H9 (cell line): Measurements from ENCODE around the gene HS6ST1. TPM values are rescaled to one million over a fixed set of nuclear protein-coding genes. Genes with fewer than 3 reads are reported as not detected.
A peak's percentile ranks its signal among the peaks of the same experiment; 100 is the strongest.

Source experiments
- DNase-seq: peaks from one replicate; pipeline ENCODE4 v3.0.0-alpha.2; 2017
- H2AFZ ChIP-seq: one replicate; pipeline ENCODE4 v1.6.1; 2013; ENCODE audit warnings: mild to moderate bottlenecking, low read length, control low read depth, moderate library complexity
- H2AK5ac ChIP-seq: 2 replicates; pipeline ENCODE4 v1.6.1; 2013; ENCODE audit warnings: low read length, control low read depth, mixed read lengths; ENCODE audit not compliant: insufficient read length
- H2BK120ac ChIP-seq: one replicate; pipeline ENCODE4 v1.6.1; 2013; ENCODE audit warnings: low read depth, mild to moderate bottlenecking, low read length, control low read depth, inconsistent platforms; ENCODE audit not compliant: poor library complexity, severe bottlenecking
- H2BK12ac ChIP-seq: 2 replicates; pipeline ENCODE4 v1.6.1; 2013; ENCODE audit warnings: low read length, control low read depth, mixed read lengths, low read depth; ENCODE audit not compliant: insufficient read length
- H2BK15ac ChIP-seq: 2 replicates; pipeline ENCODE4 v1.6.1; 2013; ENCODE audit warnings: low read depth, low read length, control low read depth
- H2BK20ac ChIP-seq: one replicate; pipeline ENCODE4 v1.6.1; 2013; ENCODE audit warnings: low read depth, mild to moderate bottlenecking, low read length, control low read depth, inconsistent platforms; ENCODE audit not compliant: poor library complexity, severe bottlenecking
- H2BK5ac ChIP-seq: 2 replicates; pipeline ENCODE4 v1.6.1; 2013; ENCODE audit warnings: low read length, control low read depth, mixed read lengths; ENCODE audit not compliant: insufficient read length
- H3K14ac ChIP-seq: 2 replicates; pipeline ENCODE4 v1.6.1; 2013; ENCODE audit warnings: low read length, control low read depth; ENCODE audit not compliant: insufficient read depth
- H3K18ac ChIP-seq: 2 replicates; pipeline ENCODE4 v1.6.1; 2013; ENCODE audit warnings: low read depth, mild to moderate bottlenecking, mixed read lengths, low read length, control low read depth; ENCODE audit not compliant: insufficient read length
- H3K23ac ChIP-seq: 2 replicates; pipeline ENCODE4 v1.6.1; 2013; ENCODE audit warnings: low read length, control low read depth, mixed read lengths, low read depth; ENCODE audit not compliant: insufficient read length
- H3K23me2 ChIP-seq: 2 replicates; pipeline ENCODE4 v1.6.1; 2013; ENCODE audit warnings: low read depth, mild to moderate bottlenecking, mixed read lengths, low read length, control low read depth; ENCODE audit not compliant: insufficient read length, poor library complexity, severe bottlenecking
- H3K27ac ChIP-seq: 2 replicates; pipeline ENCODE4 v1.5.1; 2013; ENCODE audit warnings: low read length, control low read depth, mixed read lengths, low read depth; ENCODE audit not compliant: insufficient read length
- H3K27me3 ChIP-seq: 2 replicates; pipeline ENCODE4 v1.6.1; 2013; ENCODE audit warnings: low read length, control low read depth, inconsistent platforms; ENCODE audit not compliant: insufficient read depth
- H3K4ac ChIP-seq: 2 replicates; pipeline ENCODE4 v1.6.1; 2013; ENCODE audit warnings: low read depth, mild to moderate bottlenecking, control low read depth, inconsistent platforms, low read length, moderate library complexity
- H3K4me1 ChIP-seq: 2 replicates; pipeline ENCODE4 v1.6.1; 2013; ENCODE audit warnings: low read length, control low read depth, inconsistent platforms; ENCODE audit not compliant: insufficient read depth
- H3K4me2 ChIP-seq: 2 replicates; pipeline ENCODE4 v1.6.1; 2013; ENCODE audit warnings: low read length, control low read depth, mixed read lengths; ENCODE audit not compliant: insufficient read length, insufficient read depth
- H3K56ac ChIP-seq: 2 replicates; pipeline ENCODE4 v1.6.1; 2013; ENCODE audit warnings: low read depth, mild to moderate bottlenecking, mixed read lengths, low read length, control low read depth; ENCODE audit not compliant: insufficient read length
- H3K79me1 ChIP-seq: 2 replicates; pipeline ENCODE4 v1.6.1; 2013; ENCODE audit warnings: low read depth, mild to moderate bottlenecking, moderate library complexity, low read length, control low read depth, inconsistent platforms; ENCODE audit not compliant: insufficient read depth, poor library complexity, severe bottlenecking
- H3K79me2 ChIP-seq: 2 replicates; pipeline ENCODE4 v1.6.1; 2013; ENCODE audit warnings: low read length, control low read depth, inconsistent platforms; ENCODE audit not compliant: insufficient read depth
- H3K9ac ChIP-seq: 2 replicates; pipeline ENCODE4 v1.6.1; 2013; ENCODE audit warnings: low read length, control low read depth, mixed read lengths; ENCODE audit not compliant: insufficient read length; ENCODE audit errors: extremely low read depth
- H3K9me3 ChIP-seq: one replicate; pipeline ENCODE4 v1.6.1; 2013; ENCODE audit warnings: low read depth, low read length, inconsistent platforms; ENCODE audit not compliant: control insufficient read depth
- H3T11ph ChIP-seq: one replicate; pipeline ENCODE4 v1.6.1; 2013; ENCODE audit warnings: mild to moderate bottlenecking, low read length, control low read depth, inconsistent platforms
- H4K20me1 ChIP-seq: one replicate; pipeline ENCODE4 v1.6.1; 2013; ENCODE audit not compliant: control insufficient read depth, insufficient read length, insufficient read depth
- H4K5ac ChIP-seq: 2 replicates; pipeline ENCODE4 v1.6.1; 2013; ENCODE audit warnings: low read depth, mild to moderate bottlenecking, mixed read lengths, low read length, control low read depth; ENCODE audit not compliant: insufficient read length
- H4K8ac ChIP-seq: replicated peaks from 2 replicates; pipeline ENCODE4 v1.6.1; 2013; ENCODE audit warnings: low read length, control low read depth, mixed read lengths, low read depth; ENCODE audit not compliant: insufficient read length
- H4K91ac ChIP-seq: 2 replicates; pipeline ENCODE4 v1.6.1; 2013; ENCODE audit warnings: low read depth, mild to moderate bottlenecking, moderate library complexity, mixed read lengths, low read length, control low read depth; ENCODE audit not compliant: insufficient read length
- H3K27ac Mint-ChIP-seq, 3 experiments: 2 replicates in 2 of 3; 3 replicates in 1 of 3; pipeline ENCODE4 v1.8.0; 2020 to 2021; ENCODE audit warnings: mixed read lengths in 3 of 3, mild to moderate bottlenecking in 1 of 3, moderate library complexity in 1 of 3
- H3K27me3 Mint-ChIP-seq: 2 replicates; pipeline ENCODE4 v1.8.0; 2021; ENCODE audit warnings: low read depth, mild to moderate bottlenecking, moderate library complexity, mixed read lengths
- H3K36me3 Mint-ChIP-seq, 3 experiments: 2 replicates in 2 of 3; 3 replicates in 1 of 3; pipeline ENCODE4 v1.8.0; 2020 to 2021; ENCODE audit warnings: low read depth in 3 of 3, mixed read lengths in 3 of 3; ENCODE audit not compliant: insufficient read depth in 1 of 3
- H3K4me1 Mint-ChIP-seq, 2 experiments: 2 replicates each; pipeline ENCODE4 v1.8.0; 2020; ENCODE audit warnings: mixed read lengths in 2 of 2
- H3K4me3 Mint-ChIP-seq, 2 experiments: 2 replicates in 1 of 2; 3 replicates in 1 of 2; pipeline ENCODE4 v1.8.0; 2020 to 2021; ENCODE audit warnings: mild to moderate bottlenecking in 2 of 2, mixed read lengths in 2 of 2, moderate library complexity in 1 of 2
- H3K9me3 Mint-ChIP-seq, 2 experiments: 2 replicates in 1 of 2; 3 replicates in 1 of 2; pipeline ENCODE4 v1.8.0; 2020; ENCODE audit warnings: mild to moderate bottlenecking in 2 of 2, mixed read lengths in 2 of 2, moderate library complexity in 1 of 2
- WGBS: extraction: QIAGEN DNeasy Blood & Tissue Kit; methylation state at CpG from one replicate; pipeline ENCODE4 v1.1.7; 2013; ENCODE audit warnings: missing lambda C conversion rate, low lambda C conversion rate, mixed read lengths; ENCODE audit not compliant: insufficient read length; ENCODE audit errors: extremely low coverage; 5-methylcytosine and 5-hydroxymethylcytosine counted together
- total RNA-seq: library from RNA; stranded (reverse); gene quantifications from 2 replicates; pipeline ENCODE4 v1.2.1, GENCODE V29; 2021
- TF ChIP-seq, protein P1 (sequence below): fragments of 200-600 bp; sonication (generic); conservative IDR thresholded peaks from 3 replicates; pipeline ENCODE4 v1.8.0; 2021; ENCODE audit warnings: antibody characterized with exemption, mild to moderate bottlenecking

Gene HS6ST1
- total RNA-seq, 1 experiment from 2014 or later: 60.2 TPM

DNA sequence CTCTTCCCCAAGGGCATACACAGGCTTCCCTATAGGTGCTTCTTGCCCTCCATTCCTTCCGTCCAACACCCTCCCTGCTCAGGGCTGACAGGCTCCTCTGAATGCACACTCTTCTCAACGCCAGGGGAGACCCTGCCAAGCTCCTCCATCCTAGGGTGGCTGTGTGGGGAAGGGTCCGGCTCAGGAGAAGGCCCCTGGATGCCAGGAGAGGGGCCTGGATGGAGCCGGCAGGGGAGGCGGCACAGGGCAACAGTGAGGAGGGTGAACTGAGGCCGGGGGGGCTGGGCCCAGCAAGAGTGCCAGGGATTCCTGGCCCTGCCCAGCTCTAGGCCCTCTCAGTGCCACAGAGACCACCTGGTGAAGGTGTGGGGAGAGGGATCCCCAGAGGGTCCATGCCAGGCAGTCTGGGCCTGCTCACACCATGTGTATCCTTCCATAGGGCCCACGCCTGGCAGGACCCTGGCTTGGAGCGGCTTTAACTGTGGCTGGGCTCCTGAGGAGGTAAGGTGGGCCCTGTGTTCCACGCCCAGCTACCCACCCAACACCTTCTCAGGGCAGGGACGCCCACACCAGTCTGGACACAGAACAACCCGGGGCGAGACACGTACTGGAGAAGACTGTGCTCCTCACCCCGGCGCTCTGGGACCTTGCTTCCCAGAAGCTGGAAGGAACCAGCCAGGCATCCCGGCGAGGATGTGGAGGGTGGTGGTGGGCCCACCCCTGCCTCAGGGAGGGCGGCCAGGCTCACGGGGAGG is 26.6 kb downstream of the HS6ST1 start:
- no peak overlapping the region for H3K4me2 ChIP-seq
- no peaks in the 10 kb centered on the region for H3K23me2 ChIP-seq
- no peak overlapping the region for H2AK5ac ChIP-seq
- peaks cover 18% of the 10 kb centered on the region; the same call in 1 of the 2 replicates for H3K4me1 ChIP-seq
- H4K8ac ChIP-seq: no peak overlapping the region
- no peak overlapping the region for H3K23ac ChIP-seq
- H3K27ac Mint-ChIP-seq: peak overlapping the region in 1 of 3 experiments; percentile 35; a peak in 1 of 7 replicates
- no peak overlapping the region for H3T11ph ChIP-seq
- no peak overlapping the region for H3K18ac ChIP-seq
- no peak overlapping the region for H3K27ac ChIP-seq
- no peak overlapping the region; a peak in 1 of 5 replicates for H3K4me3 Mint-ChIP-seq
- H3K79me2 ChIP-seq: peaks cover 15% of the 10 kb centered on the region; the same call in 1 of the 2 replicates
- H2BK15ac ChIP-seq: no peak overlapping the region
- H4K91ac ChIP-seq: no peak overlapping the region
- H3K9me3 Mint-ChIP-seq: no peaks in the 10 kb centered on the region
- no peak overlapping the region for H2BK12ac ChIP-seq
- TF ChIP-seq, protein P1, sequence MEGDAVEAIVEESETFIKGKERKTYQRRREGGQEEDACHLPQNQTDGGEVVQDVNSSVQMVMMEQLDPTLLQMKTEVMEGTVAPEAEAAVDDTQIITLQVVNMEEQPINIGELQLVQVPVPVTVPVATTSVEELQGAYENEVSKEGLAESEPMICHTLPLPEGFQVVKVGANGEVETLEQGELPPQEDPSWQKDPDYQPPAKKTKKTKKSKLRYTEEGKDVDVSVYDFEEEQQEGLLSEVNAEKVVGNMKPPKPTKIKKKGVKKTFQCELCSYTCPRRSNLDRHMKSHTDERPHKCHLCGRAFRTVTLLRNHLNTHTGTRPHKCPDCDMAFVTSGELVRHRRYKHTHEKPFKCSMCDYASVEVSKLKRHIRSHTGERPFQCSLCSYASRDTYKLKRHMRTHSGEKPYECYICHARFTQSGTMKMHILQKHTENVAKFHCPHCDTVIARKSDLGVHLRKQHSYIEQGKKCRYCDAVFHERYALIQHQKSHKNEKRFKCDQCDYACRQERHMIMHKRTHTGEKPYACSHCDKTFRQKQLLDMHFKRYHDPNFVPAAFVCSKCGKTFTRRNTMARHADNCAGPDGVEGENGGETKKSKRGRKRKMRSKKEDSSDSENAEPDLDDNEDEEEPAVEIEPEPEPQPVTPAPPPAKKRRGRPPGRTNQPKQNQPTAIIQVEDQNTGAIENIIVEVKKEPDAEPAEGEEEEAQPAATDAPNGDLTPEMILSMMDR: no peak
- H2BK120ac ChIP-seq: no peak overlapping the region
- peak overlapping the region; percentile 13; the same call in 1 of the 2 replicates for H3K14ac ChIP-seq
- no CpG with 5 or more reads among the region's 19 CpGs for WGBS
- no peak overlapping the region for H3K9ac ChIP-seq
- peaks cover 41 to 50% of the 10 kb centered on the region in 2 experiments for H3K4me1 Mint-ChIP-seq
- no peaks in the 10 kb centered on the region for H3K27me3 Mint-ChIP-seq
- no peak overlapping the region for H3K56ac ChIP-seq
- H2AFZ ChIP-seq: no peak overlapping the region
- H3K4ac ChIP-seq: no peak overlapping the region
- no peak for DNase-seq
- H3K9me3 ChIP-seq: no peaks in the 10 kb centered on the region
- H3K79me1 ChIP-seq: peaks cover 13% of the 10 kb centered on the region
- no peak overlapping the region for H4K5ac ChIP-seq
- peaks cover 6 to 20% (median 11%) of the 10 kb centered on the region in 3 experiments; a peak in 6 of 7 replicates for H3K36me3 Mint-ChIP-seq
- H2BK20ac ChIP-seq: no peak overlapping the region
- H4K20me1 ChIP-seq: no peaks in the 10 kb centered on the region
- no peak overlapping the region for H2BK5ac ChIP-seq
- H3K27me3 ChIP-seq: no peaks in the 10 kb centered on the region
